K562 (cell line): ENCODE results near the gene TMEM107. TPM values are rescaled to one million over a fixed set of nuclear protein-coding genes. Genes with fewer than 3 reads are reported as not detected.

ENCODE experiments used
- ATAC-seq: fragments of 200-7000 bp; cut with Tn5 transposase; 3 replicates; pipeline ENCODE4 v1.9.1; 2020; ENCODE audit warnings: moderate library complexity
- BruUV-seq: library from RNA; stranded (reverse); fragments of 400-500 nt; replicated peaks from 2 replicates; lab custom pipeline; 2021; lab: Mats Ljungman, UMichigan
- CTCF ChIA-PET: fragments of 300-600 bp; formaldehyde crosslinking; extraction: SDS; loops from one replicate; lab custom pipeline; 2021; ENCODE audit warnings: low intra/inter-chr PET ratio; lab: Yijun Ruan, JAX
- POLR2A ChIA-PET: fragments of 300-600, 350-650 bp; sonication (Branson Sonifier 250); formaldehyde crosslinking; extraction: SDS; loops from one replicate; lab custom pipeline; 2021; ENCODE audit warnings: antibody characterized with exemption, inconsistent platforms; lab: Yijun Ruan, JAX
- DNase-seq, 4 experiments: peaks; one replicate each; pipeline versions ENCODE4 v3.0.0 to v3.0.0-alpha.2; 2011 to 2018; ENCODE audit warnings: low spot score in 3 of 4, mixed read lengths in 3 of 4; ENCODE audit errors: extremely low read depth in 1 of 4
- FAIRE-seq: peaks from 2 replicates; lab custom pipeline; 2011; peaks lifted over from hg19 to GRCh38; lab: Jason Lieb, UNC
- H2AFZ ChIP-seq: 2 replicates; pipeline ENCODE4 v1.6.0; 2011; ENCODE audit warnings: low read depth, low read length, control low read depth, inconsistent platforms
- H3K27ac ChIP-seq: fragments of 200-600 bp; 3 replicates; pipeline ENCODE4 v1.8.0; 2011; ENCODE audit warnings: low read depth, mild to moderate bottlenecking, control low read depth, inconsistent platforms, low read length, moderate library complexity, mixed read lengths; ENCODE audit errors: extremely low read depth
- H3K27me3 ChIP-seq, 2 experiments: fragments of 300-600 bp in 1 of 2; 2 replicates in 1 of 2; 3 replicates in 1 of 2; pipeline versions ENCODE4 v1.6.0 to v1.8.0; 2011; ENCODE audit warnings: inconsistent platforms in 2 of 2, low read length in 2 of 2, mild to moderate bottlenecking in 1 of 2, mixed read lengths in 1 of 2, moderate library complexity in 1 of 2; ENCODE audit not compliant: control insufficient read depth in 2 of 2, insufficient read depth in 2 of 2
- H3K36me3 ChIP-seq: fragments of 300-600 bp; 3 replicates; pipeline ENCODE4 v1.8.0; 2011; ENCODE audit warnings: mild to moderate bottlenecking, low read length, inconsistent platforms; ENCODE audit not compliant: control insufficient read depth, insufficient read depth
- H3K4me1 ChIP-seq, 2 experiments: fragments of 200-600 bp in 1 of 2; replicated peaks in 1 of 2; 2 replicates in 1 of 2; 3 replicates in 1 of 2; pipeline versions ENCODE4 v1.5.1 to v1.8.0; 2011; ENCODE audit warnings: inconsistent platforms in 2 of 2, low read length in 2 of 2, mild to moderate bottlenecking in 1 of 2, mixed read lengths in 1 of 2, moderate library complexity in 1 of 2; ENCODE audit not compliant: control insufficient read depth in 2 of 2, insufficient read depth in 2 of 2
- H3K4me2 ChIP-seq: 2 replicates; pipeline ENCODE4 v1.6.1; 2011; ENCODE audit warnings: low read length, control low read depth, inconsistent platforms, mixed read lengths; ENCODE audit not compliant: insufficient read depth
- H3K4me3 ChIP-seq: fragments of 200-600 bp; sonication (generic), shearing (Covaris generic); 2 replicates; pipeline ENCODE4 v1.5.1; 2016; ENCODE audit warnings: control low read depth, inconsistent platforms
- H3K79me2 ChIP-seq: fragments of 200-600 bp; 3 replicates; pipeline ENCODE4 v1.8.0; 2011; ENCODE audit warnings: low read length, inconsistent platforms; ENCODE audit not compliant: control insufficient read depth, insufficient read depth
- H3K9ac ChIP-seq, 2 experiments: 2 replicates each; pipeline versions ENCODE4 v1.6.0 to v1.6.1; 2011; ENCODE audit warnings: low read depth in 2 of 2, low read length in 2 of 2, control low read depth in 1 of 2, inconsistent platforms in 1 of 2, mild to moderate bottlenecking in 1 of 2, mixed read lengths in 1 of 2; ENCODE audit not compliant: insufficient read depth in 1 of 2
- H3K9me1 ChIP-seq: one replicate; pipeline ENCODE4 v1.6.0; 2011; ENCODE audit warnings: inconsistent platforms, mild to moderate bottlenecking, low read length, moderate library complexity; ENCODE audit not compliant: control insufficient read depth, insufficient read depth
- H3K9me3 ChIP-seq: replicated peaks from 2 replicates; pipeline ENCODE4 v1.5.1; 2011; ENCODE audit warnings: low read depth, low read length, inconsistent platforms; ENCODE audit not compliant: control insufficient read depth, insufficient read depth
- H4K20me1 ChIP-seq: replicated peaks from 2 replicates; pipeline ENCODE4 v1.6.1; 2011; ENCODE audit warnings: low read length, inconsistent platforms, mixed read lengths; ENCODE audit not compliant: control insufficient read depth, insufficient read depth
- BMI1 ChIP-seq: fragments of 150-350 bp; IDR thresholded peaks from 2 replicates; pipeline ENCODE4 v1.6.1; 2014; ENCODE audit warnings: low read length
- CHD1 ChIP-seq: fragments of 200-600 bp; sonication (generic); IDR thresholded peaks from one replicate; pipeline ENCODE4 v1.6.1; 2012; ENCODE audit warnings: mild to moderate bottlenecking, moderate library complexity, low read length, inconsistent platforms
- GABPA ChIP-seq: fragments of 200-800 bp; sonication (Bioruptor generic); conservative IDR thresholded peaks from 2 replicates; pipeline ENCODE4 v1.6.1; 2016; ENCODE audit warnings: low read depth, missing genetic modification characterization, missing compliant biosample characterization
- GTF2E2 ChIP-seq: fragments of 200-800 bp; sonication (Bioruptor generic); IDR thresholded peaks from 2 replicates; pipeline ENCODE4 v1.6.1; 2016; ENCODE audit warnings: missing genetic modification characterization, missing compliant biosample characterization
- KDM5B ChIP-seq: fragments of 200-600 bp; sonication (generic); IDR thresholded peaks from 2 replicates; pipeline ENCODE4 v1.6.1; 2012; ENCODE audit warnings: low read depth, mild to moderate bottlenecking, moderate library complexity, low read length, control low read depth, inconsistent platforms; ENCODE audit not compliant: insufficient replicate concordance
- MED1 ChIP-seq: sonication (generic); formaldehyde crosslinking; IDR thresholded peaks from 2 replicates; pipeline ENCODE4 v1.8.1; 2023; ENCODE audit warnings: missing genetic modification reagents, borderline replicate concordance
- PHF8 ChIP-seq: fragments of 200-600 bp; sonication (generic); IDR thresholded peaks from 2 replicates; pipeline ENCODE4 v1.6.1; 2012; ENCODE audit warnings: mixed run types, mild to moderate bottlenecking, inconsistent platforms, low read length, moderate library complexity, borderline replicate concordance
- ZNF583 ChIP-seq: fragments of 250-450 bp; sonication (Bioruptor Pico); IDR thresholded peaks from 2 replicates; pipeline ENCODE4 v1.4.0; 2020
- WGBS: fragments of 100-300 bp; shearing (Covaris generic); methylation state at CpG from one replicate; pipeline ENCODE4 v1.1.6; 2016; ENCODE audit warnings: low coverage, mixed read lengths; ENCODE audit not compliant: insufficient coverage; ENCODE audit errors: missing lambda C conversion rate; 5-methylcytosine and 5-hydroxymethylcytosine counted together
- in situ Hi-C: fragments of 300-500 bp; cut with MboI; formaldehyde crosslinking; loops from 4 replicates; pipeline ENCODE4 v1.15.0; 2018; ENCODE audit warnings: inconsistent platforms, mixed read lengths
- intact Hi-C: fragments of 100-400 bp; cut with micrococcal nuclease; formaldehyde crosslinking; loops from 2 replicates; pipeline ENCODE4 v1.14.2; 2022
- polyA plus RNA-seq, 8 experiments: library from polyadenylated mRNA; depleted of rRNA in 4 of 8; stranded (reverse) in 5 of 8; unstranded in 3 of 8; fragments of >200 nt; fragmentation: Nextera tagmentation in 2 of 8; fragmentation: Illumina TruSeq in 1 of 8; extraction: Ambion mirVana in 2 of 8; extraction: Trizol in 1 of 8; gene quantifications; 2 replicates each; pipeline versions ENCODE4 v1.2.1 to v1.2.3, GENCODE V29; 2011 to 2014; ENCODE audit warnings: inconsistent platforms in 1 of 8, missing spikeins in 1 of 8
- total RNA-seq, 7 experiments: library from RNA; depleted of rRNA in 6 of 7; stranded (reverse); fragments of >200 nt in 6 of 7; fragmentation: Illumina TruSeq in 2 of 7; extraction: Trizol in 2 of 7; gene quantifications; 2 replicates each; pipeline versions ENCODE4 v1.2.1 to v1.2.3, GENCODE V29; 2011 to 2021; ENCODE audit warnings: low replicate concordance in 1 of 7
- TF ChIP-seq, protein P1 (sequence below): sonication (generic); formaldehyde crosslinking; IDR thresholded peaks from 2 replicates; pipeline ENCODE4 v1.9.0; 2022; ENCODE audit warnings: mild to moderate bottlenecking, missing genetic modification reagents
- TF ChIP-seq, protein P2 (sequence below): fragments of 450-650 bp; IDR thresholded peaks from 2 replicates; pipeline ENCODE4 v1.6.1; 2016; ENCODE audit warnings: borderline replicate concordance
- TF ChIP-seq, protein P3 (sequence below): fragments of 200-800 bp; sonication (Bioruptor generic); IDR thresholded peaks from 2 replicates; pipeline ENCODE4 v1.6.1; 2016; ENCODE audit warnings: missing genetic modification characterization, missing compliant biosample characterization

Gene TMEM107
- total and polyA plus RNA-seq, 9 of the 15 experiments (the other 6 are each of a cell fraction or from before 2014, with no cell fraction given), result 7.1 to 26.2 (median 16.9) TPM

DNA sequence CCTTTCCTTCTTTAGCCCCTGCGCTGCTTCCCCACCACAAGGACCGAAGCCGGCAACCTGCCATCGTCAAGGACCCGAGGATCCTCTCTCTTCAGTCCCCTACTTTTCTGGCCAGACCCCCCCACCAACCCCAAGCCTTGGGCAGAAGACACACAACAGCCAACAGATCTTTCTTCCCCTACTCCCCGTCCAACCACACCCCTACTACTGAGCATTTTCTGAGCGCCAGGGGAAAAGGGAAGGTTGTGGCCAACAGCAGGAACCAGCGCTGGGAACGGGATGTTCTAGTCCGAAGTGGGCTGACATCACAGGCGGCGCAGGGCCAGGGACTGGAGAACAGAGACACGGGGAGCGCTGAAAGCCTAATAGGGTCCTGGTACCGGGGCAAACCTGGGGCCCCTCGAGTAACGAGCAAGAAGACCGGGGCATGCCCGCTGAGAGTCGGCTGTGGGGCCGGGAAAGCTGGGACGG, 24.5 kb downstream of the TMEM107 start (continued):
- peak; percentile 8; the same call in 1 of the 2 replicates for TF ChIP-seq PHF8
- peak; percentile 51 for TF ChIP-seq KDM5B
- 0 out of 2 replicates have a peak, but pooled peaks have one; percentile 28 for TF ChIP-seq GTF2E2 (tag)
- no peak for TF ChIP-seq MED1 (CRISPR knock-in tag)
- TF ChIP-seq CHD1, result peak; percentile 14

DNA sequence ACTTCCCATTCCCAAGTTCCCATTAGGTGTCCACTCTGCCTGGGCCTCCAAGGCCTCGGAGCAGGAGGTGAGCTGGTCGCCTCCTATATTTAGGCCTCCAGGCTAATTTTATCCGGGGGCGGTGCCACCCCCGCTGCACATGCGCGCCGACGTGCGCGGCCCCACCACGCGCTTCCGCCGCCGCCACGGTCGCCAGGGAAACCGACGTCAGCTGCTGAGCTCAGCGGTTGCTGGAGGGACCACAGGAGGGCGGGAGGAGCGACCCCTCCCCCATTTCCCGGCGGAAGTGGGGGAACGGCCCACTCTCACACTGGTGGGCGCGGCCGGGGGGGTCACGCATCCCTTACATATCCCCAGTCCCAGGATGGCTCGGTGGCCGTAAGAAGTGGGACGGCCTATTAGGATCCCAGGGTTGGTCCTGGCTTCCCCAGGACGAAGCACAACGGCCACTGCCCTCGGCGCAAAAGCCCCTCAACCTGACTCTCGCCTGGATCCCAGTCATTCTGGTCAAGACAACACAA, 25.0 kb downstream of the TMEM107 start:
- peak overlapping the region; percentile 89 for H3K4me2 ChIP-seq
- intact Hi-C loops, result no loop called here
- POLR2A ChIA-PET, result interaction anchor here (0.7 to 2.8 kb wide), 3 partner anchors 11 to 39 kb away, joined by 4 to 19 read pairs (median 5); no protein-coding TSS in a partner anchor
- no peaks in the 10 kb centered on the region for H3K9me1 ChIP-seq
- no peaks in the 10 kb centered on the region for H3K9me3 ChIP-seq
- H3K36me3 ChIP-seq, result peaks cover 37% of the 10 kb centered on the region; the same call in 2 of the 3 replicates
- 0 out of 2 replicates have a peak, but pooled peaks cover 4% of the 10 kb centered on the region for H4K20me1 ChIP-seq
- in situ Hi-C loops, result no loop called here
- H3K4me1 ChIP-seq, result peaks cover 31 to 67% of the 10 kb centered on the region in 2 experiments
- CTCF ChIA-PET, result interaction anchor here (0.6 kb wide), 1 partner anchor 403 kb away, joined by 3 read pairs; no protein-coding TSS in a partner anchor
- H3K9ac ChIP-seq, result peak overlapping the region; percentile 49 to 95
- H3K27me3 ChIP-seq, result no peaks in the 10 kb centered on the region
- ATAC-seq (peak; percentile 69), DNase-seq (peak; percentile 69 to 88 (median 72)), FAIRE-seq (peak; percentile 75)
- 0% methylated on average over 16 of the region's 38 CpGs for WGBS
- TSS peak; percentile 31 for BruUV-seq
- H2AFZ ChIP-seq, result 0 out of 2 replicates have a peak overlapping the region, but pooled peaks have one; percentile 70
- peaks cover 43% of the 10 kb centered on the region for H3K79me2 ChIP-seq
- peak overlapping the region; percentile 53 for H3K4me3 ChIP-seq
- peak overlapping the region; percentile 78 for H3K27ac ChIP-seq
- TF ChIP-seq, protein P1, sequence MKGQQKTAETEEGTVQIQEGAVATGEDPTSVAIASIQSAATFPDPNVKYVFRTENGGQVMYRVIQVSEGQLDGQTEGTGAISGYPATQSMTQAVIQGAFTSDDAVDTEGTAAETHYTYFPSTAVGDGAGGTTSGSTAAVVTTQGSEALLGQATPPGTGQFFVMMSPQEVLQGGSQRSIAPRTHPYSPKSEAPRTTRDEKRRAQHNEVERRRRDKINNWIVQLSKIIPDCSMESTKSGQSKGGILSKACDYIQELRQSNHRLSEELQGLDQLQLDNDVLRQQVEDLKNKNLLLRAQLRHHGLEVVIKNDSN, result peak; percentile 45
- TF ChIP-seq GABPA (peak; percentile 69), ZNF583 (no peak), BMI1 (0 out of 2 replicates have a peak, but pooled peaks have one; percentile 55)
- TF ChIP-seq, protein P2, sequence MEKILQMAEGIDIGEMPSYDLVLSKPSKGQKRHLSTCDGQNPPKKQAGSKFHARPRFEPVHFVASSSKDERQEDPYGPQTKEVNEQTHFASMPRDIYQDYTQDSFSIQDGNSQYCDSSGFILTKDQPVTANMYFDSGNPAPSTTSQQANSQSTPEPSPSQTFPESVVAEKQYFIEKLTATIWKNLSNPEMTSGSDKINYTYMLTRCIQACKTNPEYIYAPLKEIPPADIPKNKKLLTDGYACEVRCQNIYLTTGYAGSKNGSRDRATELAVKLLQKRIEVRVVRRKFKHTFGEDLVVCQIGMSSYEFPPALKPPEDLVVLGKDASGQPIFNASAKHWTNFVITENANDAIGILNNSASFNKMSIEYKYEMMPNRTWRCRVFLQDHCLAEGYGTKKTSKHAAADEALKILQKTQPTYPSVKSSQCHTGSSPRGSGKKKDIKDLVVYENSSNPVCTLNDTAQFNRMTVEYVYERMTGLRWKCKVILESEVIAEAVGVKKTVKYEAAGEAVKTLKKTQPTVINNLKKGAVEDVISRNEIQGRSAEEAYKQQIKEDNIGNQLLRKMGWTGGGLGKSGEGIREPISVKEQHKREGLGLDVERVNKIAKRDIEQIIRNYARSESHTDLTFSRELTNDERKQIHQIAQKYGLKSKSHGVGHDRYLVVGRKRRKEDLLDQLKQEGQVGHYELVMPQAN, result peak; percentile 63; the same call in 1 of the 2 replicates
- TF ChIP-seq, protein P3, sequence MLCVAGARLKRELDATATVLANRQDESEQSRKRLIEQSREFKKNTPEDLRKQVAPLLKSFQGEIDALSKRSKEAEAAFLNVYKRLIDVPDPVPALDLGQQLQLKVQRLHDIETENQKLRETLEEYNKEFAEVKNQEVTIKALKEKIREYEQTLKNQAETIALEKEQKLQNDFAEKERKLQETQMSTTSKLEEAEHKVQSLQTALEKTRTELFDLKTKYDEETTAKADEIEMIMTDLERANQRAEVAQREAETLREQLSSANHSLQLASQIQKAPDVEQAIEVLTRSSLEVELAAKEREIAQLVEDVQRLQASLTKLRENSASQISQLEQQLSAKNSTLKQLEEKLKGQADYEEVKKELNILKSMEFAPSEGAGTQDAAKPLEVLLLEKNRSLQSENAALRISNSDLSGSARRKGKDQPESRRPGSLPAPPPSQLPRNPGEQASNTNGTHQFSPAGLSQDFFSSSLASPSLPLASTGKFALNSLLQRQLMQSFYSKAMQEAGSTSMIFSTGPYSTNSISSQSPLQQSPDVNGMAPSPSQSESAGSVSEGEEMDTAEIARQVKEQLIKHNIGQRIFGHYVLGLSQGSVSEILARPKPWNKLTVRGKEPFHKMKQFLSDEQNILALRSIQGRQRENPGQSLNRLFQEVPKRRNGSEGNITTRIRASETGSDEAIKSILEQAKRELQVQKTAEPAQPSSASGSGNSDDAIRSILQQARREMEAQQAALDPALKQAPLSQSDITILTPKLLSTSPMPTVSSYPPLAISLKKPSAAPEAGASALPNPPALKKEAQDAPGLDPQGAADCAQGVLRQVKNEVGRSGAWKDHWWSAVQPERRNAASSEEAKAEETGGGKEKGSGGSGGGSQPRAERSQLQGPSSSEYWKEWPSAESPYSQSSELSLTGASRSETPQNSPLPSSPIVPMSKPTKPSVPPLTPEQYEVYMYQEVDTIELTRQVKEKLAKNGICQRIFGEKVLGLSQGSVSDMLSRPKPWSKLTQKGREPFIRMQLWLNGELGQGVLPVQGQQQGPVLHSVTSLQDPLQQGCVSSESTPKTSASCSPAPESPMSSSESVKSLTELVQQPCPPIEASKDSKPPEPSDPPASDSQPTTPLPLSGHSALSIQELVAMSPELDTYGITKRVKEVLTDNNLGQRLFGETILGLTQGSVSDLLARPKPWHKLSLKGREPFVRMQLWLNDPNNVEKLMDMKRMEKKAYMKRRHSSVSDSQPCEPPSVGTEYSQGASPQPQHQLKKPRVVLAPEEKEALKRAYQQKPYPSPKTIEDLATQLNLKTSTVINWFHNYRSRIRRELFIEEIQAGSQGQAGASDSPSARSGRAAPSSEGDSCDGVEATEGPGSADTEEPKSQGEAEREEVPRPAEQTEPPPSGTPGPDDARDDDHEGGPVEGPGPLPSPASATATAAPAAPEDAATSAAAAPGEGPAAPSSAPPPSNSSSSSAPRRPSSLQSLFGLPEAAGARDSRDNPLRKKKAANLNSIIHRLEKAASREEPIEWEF, result no peak
